Inflammatory macrophage treated with lipopolysaccharide for 4 hours (primary cell): Measurements from ENCODE around the gene TRA2A.
A peak's percentile ranks its signal among the peaks of the same experiment; 100 is the strongest.
"Not testable (repeated sequence)": the region's sequence is repeated elsewhere in the genome, so short reads cannot be mapped to it uniquely, and the experiment has no call there.

Source experiments
- DNase-seq: peaks from one replicate; pipeline ENCODE4 v3.0.0-alpha.2; 2020

The TRA2A gene

GRCh38 chr7:23491502-23491901 is 40.3 kb downstream of the TRA2A start:
- no peak for DNase-seq

GRCh38 chr7:23490357-23491135 is 41.2 kb downstream of the TRA2A start:
- DNase-seq = no peak

- not testable (repeated sequence) for DNase-seq
Observed at GRCh38 chr7:23488714-23489113, 43.1 kb downstream of the TRA2A start.

- DNase-seq = no peak
Observed at GRCh38 chr7:23487670-23488069, 44.1 kb downstream of the TRA2A start.

GRCh38 chr7:23486002-23486773 is 45.6 kb downstream of the TRA2A start:
- DNase-seq = no peak

- no peak for DNase-seq
Observed at GRCh38 chr7:23482686-23483085, 49.1 kb downstream of the TRA2A start.

- no peak for DNase-seq
Observed at GRCh38 chr7:23477962-23478866, 53.6 kb downstream of the TRA2A start.

- no peak for DNase-seq
Observed at GRCh38 chr7:23477157-23477499, 54.7 kb downstream of the TRA2A start.

- no peak for DNase-seq
Observed at GRCh38 chr7:23476286-23477156, 55.3 kb downstream of the TRA2A start.

GRCh38 chr7:23475576-23475839 is 56.3 kb downstream of the TRA2A start:
- no peak for DNase-seq

GRCh38 chr7:23474829-23475575 is 56.8 kb downstream of the TRA2A start:
- DNase-seq = no peak

GRCh38 chr7:23474094-23474828 is 57.5 kb downstream of the TRA2A start:
- peak; percentile 95 for DNase-seq

- DNase-seq = no peak
Observed at GRCh38 chr7:23473844-23474093, 58.0 kb downstream of the TRA2A start.

GRCh38 chr7:23472956-23473843 is 58.6 kb downstream of the TRA2A start:
- DNase-seq = no peak

GRCh38 chr7:23472556-23472955 is 59.2 kb downstream of the TRA2A start:
- no peak for DNase-seq

GRCh38 chr7:23472046-23472445 is 59.7 kb downstream of the TRA2A start:
- DNase-seq = no peak

GRCh38 chr7:23471106-23471859 is 60.5 kb downstream of the TRA2A start:
- DNase-seq = no peak

GRCh38 chr7:23470330-23471105 is 61.3 kb downstream of the TRA2A start, which contains the start of gene IGF2BP3:
Gene IGF2BP3 (minus strand): TSS chr7:23470491. CDS start chr7:23470110, 381 bp downstream.
- DNase-seq = peak; percentile 45

GRCh38 chr7:23469961-23470250 is 61.9 kb downstream of the TRA2A start:
- no peak for DNase-seq
